Nephron progenitor cell (in vitro differentiated cells): Measurements from ENCODE around the gene OR2AT4.
"Not testable (repeated sequence)": the region's sequence is repeated elsewhere in the genome, so short reads cannot be mapped to it uniquely, and the experiment has no call there.

Experiments used
- DNase-seq: peaks from one replicate; pipeline ENCODE4 v3.0.0; 2021
- H3K27ac Mint-ChIP-seq: 2 replicates; pipeline ENCODE4 v1.8.0; 2021; ENCODE audit warnings: mild to moderate bottlenecking, moderate library complexity, mixed read lengths
- H3K27me3 Mint-ChIP-seq: 2 replicates; pipeline ENCODE4 v1.8.0; 2021; ENCODE audit warnings: mild to moderate bottlenecking, low read depth, mixed read lengths; ENCODE audit not compliant: poor library complexity
- H3K36me3 Mint-ChIP-seq: 2 replicates; pipeline ENCODE4 v1.8.0; 2021; ENCODE audit warnings: low read depth, mixed read lengths
- H3K4me1 Mint-ChIP-seq: 2 replicates; pipeline ENCODE4 v1.8.0; 2021; ENCODE audit warnings: mixed read lengths
- H3K4me3 Mint-ChIP-seq: 2 replicates; pipeline ENCODE4 v1.8.0; 2021; ENCODE audit warnings: mild to moderate bottlenecking, moderate library complexity, mixed read lengths
- H3K9me3 Mint-ChIP-seq: 2 replicates; pipeline ENCODE4 v1.8.0; 2021; ENCODE audit warnings: mild to moderate bottlenecking, moderate library complexity, mixed read lengths
- CTCF ChIP-seq: fragments of 200-600 bp; sonication (generic); IDR thresholded peaks from 2 replicates; pipeline ENCODE4 v1.5.0; 2021; ENCODE audit warnings: antibody characterized with exemption

Gene OR2AT4

DNA sequence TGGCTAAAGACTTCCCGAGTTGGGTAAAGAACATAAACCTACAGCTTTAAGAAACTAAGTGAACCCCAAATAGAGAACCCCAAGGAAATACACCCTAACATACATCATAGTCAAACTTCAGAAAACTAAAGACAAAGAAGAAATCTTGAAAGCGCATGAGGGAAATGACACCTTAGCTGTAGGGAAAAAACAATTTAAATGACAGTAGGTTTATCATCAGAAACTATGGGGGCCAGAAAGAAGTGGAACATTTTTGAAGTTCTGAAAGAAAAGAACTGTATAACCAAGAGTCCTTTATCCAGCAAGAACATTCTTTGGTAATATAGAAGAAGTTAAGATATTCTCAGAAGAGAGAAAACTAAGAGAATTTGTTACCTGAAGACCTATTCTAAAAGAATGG is 15.5 kb upstream of the OR2AT4 start:
- H3K4me3 Mint-ChIP-seq = no peak overlapping the region
- peaks cover 33% of the 10 kb centered on the region for H3K9me3 Mint-ChIP-seq
- no peak for TF ChIP-seq CTCF
- H3K4me1 Mint-ChIP-seq = no peaks in the 10 kb centered on the region
- no peaks in the 10 kb centered on the region for H3K27me3 Mint-ChIP-seq
- no peak overlapping the region for H3K27ac Mint-ChIP-seq
- H3K36me3 Mint-ChIP-seq = no peaks in the 10 kb centered on the region
- DNase-seq = no peak

DNA sequence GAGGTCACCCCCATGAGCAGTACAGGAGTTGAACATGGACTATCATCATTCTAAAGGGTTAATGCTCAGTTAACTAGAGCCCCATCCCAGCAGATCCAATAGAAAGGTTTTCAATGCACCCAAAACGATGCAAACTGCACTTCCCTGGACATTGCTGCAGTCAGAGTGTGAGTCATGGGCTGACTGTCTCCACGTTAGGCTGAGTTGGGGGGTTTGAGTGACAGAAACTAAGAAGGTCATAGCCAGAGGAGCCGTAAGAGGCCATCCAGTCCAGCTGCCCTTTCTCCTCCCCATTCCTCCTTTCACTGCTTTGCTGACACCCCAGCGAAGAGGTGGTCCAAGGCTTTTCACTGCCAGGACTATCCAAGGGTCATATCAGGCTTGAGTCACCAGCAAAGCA is 10.5 kb upstream of the OR2AT4 start:
- Mint-ChIP-seq H3K4me3 (no peak overlapping the region), H3K36me3 (no peaks in the 10 kb centered on the region), H3K27me3 (no peaks in the 10 kb centered on the region), H3K27ac (no peak overlapping the region), H3K9me3 (peaks cover 24% of the 10 kb centered on the region), H3K4me1 (no peaks in the 10 kb centered on the region)
- DNase-seq = no peak
- TF ChIP-seq CTCF = no peak

DNA sequence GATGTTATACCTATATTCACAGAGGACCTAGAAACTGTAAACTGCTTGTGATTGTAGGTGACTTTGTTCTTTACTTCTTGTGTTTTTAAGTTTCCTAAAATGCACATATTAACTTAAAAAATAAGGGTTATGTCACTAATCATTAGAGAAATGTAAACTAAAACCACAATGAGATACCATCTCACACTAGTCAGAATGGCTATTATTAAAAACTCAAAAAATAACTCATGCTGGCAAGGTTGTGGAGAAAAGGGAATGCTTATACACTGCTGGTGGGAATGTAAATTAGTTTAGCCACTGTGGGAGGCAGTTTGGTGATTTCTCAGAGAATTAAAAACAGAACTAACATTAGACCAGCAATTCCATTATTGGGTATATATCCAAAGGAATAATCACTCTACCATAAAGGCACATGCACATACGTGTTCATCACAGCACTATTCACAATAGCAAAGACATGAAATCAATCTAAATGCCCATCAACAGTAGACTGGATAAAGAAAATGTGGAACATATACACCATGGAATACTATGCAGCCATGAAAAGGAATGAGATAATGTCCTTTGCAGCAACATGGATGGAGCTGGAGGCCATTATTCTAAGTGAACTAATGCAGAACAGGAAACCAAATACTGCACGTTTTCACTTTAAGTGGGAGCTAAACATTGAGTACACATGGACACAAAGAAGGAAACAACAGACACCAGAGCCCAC is 9.4 kb upstream of the OR2AT4 start:
- H3K4me3 Mint-ChIP-seq, H3K4me1 Mint-ChIP-seq, H3K36me3 Mint-ChIP-seq, DNase-seq, H3K27me3 Mint-ChIP-seq, H3K27ac Mint-ChIP-seq: not testable (repeated sequence)
- peaks cover 17% of the 10 kb centered on the region for H3K9me3 Mint-ChIP-seq

DNA sequence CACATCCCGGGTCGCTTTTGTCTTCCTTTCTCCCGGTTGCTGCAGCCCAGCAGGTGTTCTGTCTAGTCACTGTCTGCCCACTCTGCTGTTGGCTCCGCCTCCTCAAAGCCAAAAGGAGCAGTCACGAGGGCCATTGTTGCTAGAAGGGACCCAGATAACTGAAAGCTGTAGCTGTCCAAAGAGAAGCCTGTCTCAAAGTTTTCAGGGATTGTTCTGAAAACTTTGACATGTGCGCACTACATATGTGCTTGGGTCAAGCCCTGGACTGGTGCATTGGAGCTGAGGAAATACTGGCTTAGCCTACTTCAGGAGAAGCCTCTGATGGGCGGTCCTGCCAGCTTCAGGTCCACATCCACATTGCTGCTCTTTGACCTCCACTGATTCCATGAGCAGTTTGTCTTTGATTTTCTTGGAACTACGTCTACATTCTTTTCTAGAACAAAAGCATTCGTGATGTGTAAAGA is 8.8 kb upstream of the OR2AT4 start:
- TF ChIP-seq CTCF = no peak
- Mint-ChIP-seq H3K4me3 (no peak overlapping the region), H3K27me3 (no peaks in the 10 kb centered on the region), H3K36me3 (no peaks in the 10 kb centered on the region), H3K4me1 (no peaks in the 10 kb centered on the region), H3K27ac (no peak overlapping the region), H3K9me3 (peaks cover 11% of the 10 kb centered on the region)
- DNase-seq = no peak

DNA sequence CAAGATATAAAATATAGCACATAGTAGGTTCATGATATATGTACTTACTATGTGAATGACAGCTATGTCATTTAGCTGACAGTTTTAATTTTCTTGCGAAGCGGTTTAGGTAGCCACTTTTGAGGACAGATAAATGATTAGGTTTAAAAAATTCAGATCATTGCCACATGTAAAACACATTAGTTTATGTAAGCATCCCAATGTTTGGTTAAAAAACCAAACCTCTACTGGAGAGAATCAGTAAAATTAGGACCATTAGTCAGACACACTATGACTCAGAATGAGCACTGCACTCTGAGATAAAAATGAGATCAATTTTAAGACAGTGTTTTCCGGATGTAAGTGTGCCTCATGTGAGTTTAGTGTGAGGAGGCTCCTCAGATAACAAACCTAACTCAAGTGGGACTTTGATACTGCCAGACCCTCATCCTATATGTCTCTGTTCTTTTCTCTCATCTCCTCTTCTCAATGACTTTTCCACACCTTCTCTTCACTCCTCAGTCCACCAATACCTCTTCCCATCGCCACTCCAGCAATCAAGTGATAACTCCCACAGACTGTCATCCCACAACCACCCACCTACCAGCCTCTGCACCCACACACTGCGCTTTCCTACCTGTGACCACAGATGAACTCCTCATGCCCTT is 6.8 kb upstream of the OR2AT4 start:
- Mint-ChIP-seq H3K27me3 (no peaks in the 10 kb centered on the region), H3K9me3 (peaks cover 12% of the 10 kb centered on the region), H3K4me1 (no peaks in the 10 kb centered on the region), H3K27ac (no peak overlapping the region), H3K4me3 (no peak overlapping the region), H3K36me3 (no peaks in the 10 kb centered on the region)
- DNase-seq = no peak
- no peak for TF ChIP-seq CTCF

GRCh38 chr11:75101424-75102128 is 4.9 kb upstream of the OR2AT4 start:
- DNase-seq = no peak
- Mint-ChIP-seq H3K4me1 (no peaks in the 10 kb centered on the region), H3K4me3 (no peak overlapping the region), H3K9me3 (peaks cover 12% of the 10 kb centered on the region), H3K36me3 (no peaks in the 10 kb centered on the region), H3K27me3 (no peaks in the 10 kb centered on the region), H3K27ac (no peak overlapping the region)
- no peak for TF ChIP-seq CTCF
